ENCODE data around the gene TSPAN3. TPM values are rescaled to one million over a fixed set of nuclear protein-coding genes. Genes with fewer than 3 reads are reported as not detected.
A peak's percentile ranks its signal among the peaks of the same experiment; 100 is the strongest.

The TSPAN3 gene
- total RNA-seq, 4 donors from 2014 or later: 34.0 to 115 (median 93.0) TPM

DNA sequence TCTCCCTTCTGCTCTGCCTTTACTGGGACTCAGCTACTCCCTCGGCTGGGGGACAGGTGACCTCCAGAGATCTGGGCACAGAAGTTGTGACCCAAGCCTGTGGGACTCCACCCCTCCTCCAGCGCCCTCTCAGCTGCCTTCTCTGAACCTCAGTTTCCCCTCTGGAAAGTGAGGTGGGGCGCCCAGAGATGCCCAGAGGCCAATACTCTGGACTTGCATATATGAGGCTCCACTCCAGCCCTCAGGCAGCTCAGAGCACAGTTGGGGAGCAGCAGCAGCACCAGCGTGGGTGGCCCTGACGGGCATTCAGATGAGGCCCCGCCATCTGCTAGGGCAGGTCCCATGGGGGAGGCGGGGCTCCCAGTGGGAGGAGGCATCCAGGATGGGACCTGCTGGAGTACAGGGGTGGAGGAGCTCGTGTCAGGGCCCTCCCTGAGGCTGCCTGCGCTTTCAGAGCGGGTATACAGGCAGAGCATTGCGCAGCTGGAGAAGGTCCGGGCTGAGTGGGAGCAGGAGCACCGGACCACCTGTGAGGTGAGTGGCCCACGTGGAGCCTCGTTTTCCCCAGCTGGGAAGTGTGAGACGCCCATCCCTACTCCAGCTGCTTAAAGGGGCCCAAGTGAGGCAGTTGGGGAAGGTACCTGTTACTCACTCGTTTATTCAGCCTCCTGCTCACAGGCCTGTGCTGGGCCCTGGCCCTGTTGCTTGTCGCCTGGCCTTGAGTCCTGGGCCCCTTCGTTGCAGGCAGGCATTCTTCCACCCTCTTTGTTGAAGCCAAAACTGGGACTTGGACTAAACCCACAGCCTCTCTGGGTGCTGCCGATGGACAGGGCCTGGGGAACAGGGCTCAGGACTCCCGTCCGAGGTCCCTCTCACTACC is 40.6 kb downstream of the TSPAN3 start:
- Histone ChIP-seq H3K9me3 (no peaks in the 10 kb centered on the region), H3K4me3 (no peak overlapping the region), H3K4me1 (peaks cover 18% of the 10 kb centered on the region), H3K27me3 (no peaks in the 10 kb centered on the region), H3K36me3 (no peaks in the 10 kb centered on the region), H3K27ac (no peak overlapping the region)
- 41% methylated on average over 14 of the region's 22 CpGs for WGBS
- peak; percentile 63 to 74 for DNase-seq (ENCODE audit: low spot score in 2 of 2)
- TF ChIP-seq POLR2A (IDR thresholded peaks at IDR 0.05): no peak
- TF ChIP-seq CTCF (IDR thresholded peaks at IDR 0.05): no peak

- Histone ChIP-seq H3K36me3 (no peaks in the 10 kb centered on the region), H3K27ac (no peak overlapping the region), H3K4me1 (peaks cover 11% of the 10 kb centered on the region), H3K27me3 (no peaks in the 10 kb centered on the region), H3K9me3 (no peaks in the 10 kb centered on the region), H3K4me3 (no peak overlapping the region)
- 82% methylated on average over 18 of the region's 21 CpGs for WGBS
- DNase-seq (ENCODE audit: low spot score in 2 of 2): peak; percentile 55 to 71
- TF ChIP-seq CTCF (IDR thresholded peaks at IDR 0.05) (no peak), POLR2A (IDR thresholded peaks at IDR 0.05) (no peak), EP300 (IDR thresholded peaks at IDR 0.05) (no peak), POLR2AphosphoS5 (IDR thresholded peaks at IDR 0.05) (no peak)
Measured at GRCh38 chr15:77029166-77030047, 41.5 kb downstream of the TSPAN3 start.

DNA sequence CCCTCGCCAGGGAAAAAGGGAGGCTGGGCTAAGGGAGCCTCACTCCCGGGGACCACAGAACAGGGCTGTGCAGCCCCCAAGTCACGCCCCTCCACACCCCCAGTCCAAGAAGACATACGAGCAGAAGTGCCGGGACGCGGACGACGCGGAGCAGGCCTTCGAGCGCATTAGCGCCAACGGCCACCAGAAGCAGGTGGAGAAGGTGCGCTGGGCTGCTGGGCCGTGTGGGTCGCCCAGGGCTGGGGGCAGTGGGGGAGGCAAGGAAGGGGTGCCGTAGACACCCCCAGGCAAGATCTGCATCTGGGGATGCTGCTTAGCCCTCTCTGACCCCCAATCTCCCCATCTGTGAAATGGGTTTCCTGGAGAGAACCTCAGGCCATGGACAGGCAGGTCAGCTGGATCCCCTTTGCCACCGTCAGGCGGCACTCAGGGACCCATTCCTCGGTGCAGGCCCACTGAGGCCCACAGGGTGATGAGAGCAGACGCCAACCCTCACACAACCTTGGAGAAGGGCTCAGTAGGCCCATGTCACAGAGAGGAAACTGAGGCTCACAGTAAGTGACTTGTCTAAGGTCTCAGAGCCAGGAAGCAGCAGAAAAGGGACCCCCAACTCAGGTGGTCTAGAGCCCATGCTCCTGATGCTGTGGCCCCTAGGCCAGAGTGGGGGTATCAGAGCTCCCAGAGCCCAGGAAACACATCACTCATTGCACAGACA is 42.3 kb downstream of the TSPAN3 start:
- peak; percentile 52 to 63 for DNase-seq (ENCODE audit: low spot score in 2 of 2)
- Histone ChIP-seq H3K4me3 (no peak overlapping the region), H3K36me3 (no peaks in the 10 kb centered on the region), H3K27ac (no peak overlapping the region), H3K9me3 (no peaks in the 10 kb centered on the region), H3K4me1 (peaks cover 11% of the 10 kb centered on the region), H3K27me3 (no peaks in the 10 kb centered on the region)
- WGBS: 68% methylated on average over 17 of the region's 22 CpGs
- TF ChIP-seq POLR2AphosphoS5 (IDR thresholded peaks at IDR 0.05) (no peak), POLR2A (IDR thresholded peaks at IDR 0.05) (no peak), CTCF (IDR thresholded peaks at IDR 0.05) (no peak), EP300 (IDR thresholded peaks at IDR 0.05) (no peak)

DNA sequence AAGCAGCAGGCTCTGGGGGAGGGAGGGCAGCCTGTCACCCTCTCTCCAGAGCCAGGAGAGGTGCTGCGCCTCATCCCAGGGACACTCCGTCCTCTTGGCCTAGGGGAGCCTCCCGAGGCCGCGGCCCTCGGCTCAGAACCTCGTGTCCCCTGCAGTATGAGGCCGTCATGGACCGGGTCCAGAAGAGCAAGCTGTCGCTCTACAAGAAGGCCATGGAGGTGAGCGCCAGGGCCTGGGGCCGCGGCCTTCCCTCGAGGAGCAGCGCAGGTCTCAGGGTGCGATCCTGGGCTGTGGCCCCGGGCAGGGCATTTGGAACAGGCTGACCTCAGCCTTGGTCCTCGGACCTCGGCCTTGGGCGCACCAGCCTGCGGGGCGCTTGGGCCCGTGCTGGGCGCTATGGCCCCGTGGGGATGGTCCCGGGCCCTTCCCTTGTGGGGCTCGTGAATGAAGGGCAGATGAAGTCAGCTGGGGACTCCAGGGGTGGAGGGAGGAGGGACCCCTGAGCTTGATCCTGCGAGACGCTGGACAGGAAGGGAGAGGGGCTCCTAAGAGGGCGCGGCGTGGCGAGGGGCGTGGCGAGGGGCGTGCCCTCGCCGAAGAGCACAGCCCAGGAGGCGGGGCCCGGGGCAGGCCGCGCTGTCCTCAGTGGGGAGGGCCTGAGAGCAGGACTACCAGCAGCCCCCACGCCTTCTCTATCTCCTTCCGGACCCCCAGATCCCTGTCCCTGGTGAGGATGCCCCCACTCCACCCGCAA is 43.0 kb downstream of the TSPAN3 start:
- no peak overlapping the region for H3K4me3 ChIP-seq
- peaks cover 11% of the 10 kb centered on the region for H3K4me1 ChIP-seq
- H3K27me3 ChIP-seq: no peaks in the 10 kb centered on the region
- peak; percentile 57 to 69 for DNase-seq (ENCODE audit: low spot score in 2 of 2)
- no peak for TF ChIP-seq POLR2A (IDR thresholded peaks at IDR 0.05)
- TF ChIP-seq POLR2AphosphoS5 (IDR thresholded peaks at IDR 0.05): no peak
- TF ChIP-seq EP300 (IDR thresholded peaks at IDR 0.05): no peak
- no peak for TF ChIP-seq CTCF (IDR thresholded peaks at IDR 0.05)
- WGBS: 68% methylated on average over 15 of the region's 45 CpGs
- H3K36me3 ChIP-seq: no peaks in the 10 kb centered on the region
- H3K9me3 ChIP-seq: no peaks in the 10 kb centered on the region
- no peak overlapping the region for H3K27ac ChIP-seq
